ENCODE measurements around the gene DBH. TPM values are rescaled to one million over a fixed set of nuclear protein-coding genes. Genes with fewer than 3 reads are reported as not detected.

The DBH gene
- polyA plus RNA-seq, 1 donor (not counting 4 experiments of a cell fraction or from before 2014, with no cell fraction given) = not detected

- no peak for FAIRE-seq
- H3K27me3 ChIP-seq (ENCODE audit: control insufficient read depth, extremely low read depth, insufficient read depth, low read length) = peaks cover 43% of the 10 kb centered on the region
- no peaks in the 10 kb centered on the region for H3K79me2 ChIP-seq (ENCODE audit: control insufficient read depth, insufficient read depth, low read length)
- H3K9me1 ChIP-seq (ENCODE audit: control insufficient read depth, extremely low read depth, insufficient read depth, low read length) = no peaks in the 10 kb centered on the region
- H3K4me3 ChIP-seq (ENCODE audit: control insufficient read depth in 2 of 3, extremely low read depth in 1 of 3, insufficient read depth in 2 of 3, low read depth in 1 of 3, low read length in 3 of 3) = no peak overlapping the region
- no peak overlapping the region for H3K4me2 ChIP-seq (ENCODE audit: control insufficient read depth, extremely low read depth, insufficient read depth, low read depth, low read length)
- TF ChIP-seq EZH2 (IDR thresholded peaks at IDR 0.05; ENCODE audit: low read length) = no peak
- TF ChIP-seq, protein P1, sequence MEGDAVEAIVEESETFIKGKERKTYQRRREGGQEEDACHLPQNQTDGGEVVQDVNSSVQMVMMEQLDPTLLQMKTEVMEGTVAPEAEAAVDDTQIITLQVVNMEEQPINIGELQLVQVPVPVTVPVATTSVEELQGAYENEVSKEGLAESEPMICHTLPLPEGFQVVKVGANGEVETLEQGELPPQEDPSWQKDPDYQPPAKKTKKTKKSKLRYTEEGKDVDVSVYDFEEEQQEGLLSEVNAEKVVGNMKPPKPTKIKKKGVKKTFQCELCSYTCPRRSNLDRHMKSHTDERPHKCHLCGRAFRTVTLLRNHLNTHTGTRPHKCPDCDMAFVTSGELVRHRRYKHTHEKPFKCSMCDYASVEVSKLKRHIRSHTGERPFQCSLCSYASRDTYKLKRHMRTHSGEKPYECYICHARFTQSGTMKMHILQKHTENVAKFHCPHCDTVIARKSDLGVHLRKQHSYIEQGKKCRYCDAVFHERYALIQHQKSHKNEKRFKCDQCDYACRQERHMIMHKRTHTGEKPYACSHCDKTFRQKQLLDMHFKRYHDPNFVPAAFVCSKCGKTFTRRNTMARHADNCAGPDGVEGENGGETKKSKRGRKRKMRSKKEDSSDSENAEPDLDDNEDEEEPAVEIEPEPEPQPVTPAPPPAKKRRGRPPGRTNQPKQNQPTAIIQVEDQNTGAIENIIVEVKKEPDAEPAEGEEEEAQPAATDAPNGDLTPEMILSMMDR (optimal IDR thresholded peaks at IDR 0.05 in 1 of 3, IDR thresholded peaks at IDR 0.05 in 1 of 3, conservative IDR thresholded peaks at IDR 0.05 in 1 of 3; ENCODE audit: extremely low read depth in 1 of 3, insufficient read depth in 2 of 3, low read length in 3 of 3) = peak in 1 of 3 experiments; percentile 24
- DNase-seq (ENCODE audit: low read depth, low spot score) = no peak
- H3K9me3 ChIP-seq (ENCODE audit: control insufficient read depth, low read depth, low read length) = no peaks in the 10 kb centered on the region
- H3K9ac ChIP-seq (ENCODE audit: control insufficient read depth, extremely low read depth, insufficient read depth, low read length) = no peak overlapping the region
- dilution Hi-C loops (cut with MboI; ENCODE audit: extremely low pct_ligation_motif_present, low sequenced_read_pairs) = no loop called here
- H4K20me1 ChIP-seq (ENCODE audit: control insufficient read depth, extremely low read depth, insufficient read depth, low read length) = no peaks in the 10 kb centered on the region
- H2AFZ ChIP-seq (ENCODE audit: control insufficient read depth, low read length) = no peak overlapping the region
- H3K4me1 ChIP-seq (ENCODE audit: control insufficient read depth, extremely low read depth, insufficient read depth, low read length) = no peaks in the 10 kb centered on the region
- no peak overlapping the region for H3K27ac ChIP-seq (ENCODE audit: control insufficient read depth, insufficient read depth, low read length)
- no peaks in the 10 kb centered on the region for H3K36me3 ChIP-seq (ENCODE audit: control insufficient read depth in 2 of 2, extremely low read depth in 1 of 2, insufficient read depth in 2 of 2, low read length in 2 of 2)
These were observed 28.2 kb downstream of the DBH start for GRCh38 chr9:133664173-133665050.

GRCh38 chr9:133665096-133665495, 28.9 kb downstream of the DBH start:
- H4K20me1 ChIP-seq (ENCODE audit: control insufficient read depth, extremely low read depth, insufficient read depth, low read length) = no peaks in the 10 kb centered on the region
- no peak overlapping the region for H2AFZ ChIP-seq (ENCODE audit: control insufficient read depth, low read length)
- no peak overlapping the region for H3K4me2 ChIP-seq (ENCODE audit: control insufficient read depth, extremely low read depth, insufficient read depth, low read depth, low read length)
- H3K4me3 ChIP-seq (ENCODE audit: control insufficient read depth in 2 of 3, extremely low read depth in 1 of 3, insufficient read depth in 2 of 3, low read depth in 1 of 3, low read length in 3 of 3) = no peak overlapping the region
- FAIRE-seq (no peak), DNase-seq (ENCODE audit: low read depth, low spot score) (no peak)
- peaks cover 36% of the 10 kb centered on the region for H3K27me3 ChIP-seq (ENCODE audit: control insufficient read depth, extremely low read depth, insufficient read depth, low read length)
- H3K9me3 ChIP-seq (ENCODE audit: control insufficient read depth, low read depth, low read length) = no peaks in the 10 kb centered on the region
- H3K36me3 ChIP-seq (ENCODE audit: control insufficient read depth in 2 of 2, extremely low read depth in 1 of 2, insufficient read depth in 2 of 2, low read length in 2 of 2) = no peaks in the 10 kb centered on the region
- no peaks in the 10 kb centered on the region for H3K79me2 ChIP-seq (ENCODE audit: control insufficient read depth, insufficient read depth, low read length)
- H3K9ac ChIP-seq (ENCODE audit: control insufficient read depth, extremely low read depth, insufficient read depth, low read length) = no peak overlapping the region
- dilution Hi-C loops (cut with MboI; ENCODE audit: extremely low pct_ligation_motif_present, low sequenced_read_pairs) = no loop called here
- no peak overlapping the region for H3K27ac ChIP-seq (ENCODE audit: control insufficient read depth, insufficient read depth, low read length)
- no peaks in the 10 kb centered on the region for H3K4me1 ChIP-seq (ENCODE audit: control insufficient read depth, extremely low read depth, insufficient read depth, low read length)
- H3K9me1 ChIP-seq (ENCODE audit: control insufficient read depth, extremely low read depth, insufficient read depth, low read length) = no peaks in the 10 kb centered on the region
- TF ChIP-seq, protein P1 (optimal IDR thresholded peaks at IDR 0.05 in 1 of 3, IDR thresholded peaks at IDR 0.05 in 1 of 3, conservative IDR thresholded peaks at IDR 0.05 in 1 of 3; ENCODE audit: extremely low read depth in 1 of 3, insufficient read depth in 2 of 3, low read length in 3 of 3) = no peak
- TF ChIP-seq EZH2 (IDR thresholded peaks at IDR 0.05; ENCODE audit: low read length) = no peak

All from keratinocyte (primary cell).